DMS153 treated with DMSO at 0.1 percent for 48 hours (cell line): ENCODE results near the gene SPR.

ENCODE experiments used
- DNase-seq: peaks from one replicate; lab custom pipeline; 2025; ENCODE audit not compliant: unreplicated experiment; lab: John Stamatoyannopoulos, UW

The SPR gene

DNA sequence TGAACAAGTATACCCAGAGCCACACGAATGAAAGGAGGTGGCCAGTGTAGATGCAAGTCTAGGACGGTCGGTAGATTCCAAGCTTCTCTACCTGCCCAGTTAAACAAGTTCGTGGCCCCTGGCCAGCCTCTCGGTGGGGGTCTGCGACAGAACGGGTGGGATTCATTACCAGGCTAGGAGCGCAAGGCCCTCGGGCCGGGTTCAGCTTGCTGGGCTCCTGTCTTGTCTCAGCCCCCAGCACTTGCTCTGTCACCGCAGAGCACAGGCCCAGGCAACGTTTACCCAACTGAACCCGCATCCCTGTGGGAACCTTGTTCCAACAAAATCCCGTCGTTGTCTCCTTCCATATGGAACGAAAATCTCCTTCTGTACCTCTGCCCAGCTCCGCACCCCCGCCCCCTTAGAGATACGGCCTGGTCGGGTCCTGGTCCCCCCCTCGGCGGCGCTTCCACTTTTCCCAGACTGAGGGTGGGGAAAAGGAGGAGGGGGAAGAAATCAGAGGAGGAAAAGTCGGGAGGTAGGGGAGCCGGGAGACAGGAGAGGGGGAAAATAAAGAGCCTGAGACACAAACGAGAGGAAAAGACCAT lies 28.2 kb downstream of the SPR start:
- no peak for DNase-seq

DNA sequence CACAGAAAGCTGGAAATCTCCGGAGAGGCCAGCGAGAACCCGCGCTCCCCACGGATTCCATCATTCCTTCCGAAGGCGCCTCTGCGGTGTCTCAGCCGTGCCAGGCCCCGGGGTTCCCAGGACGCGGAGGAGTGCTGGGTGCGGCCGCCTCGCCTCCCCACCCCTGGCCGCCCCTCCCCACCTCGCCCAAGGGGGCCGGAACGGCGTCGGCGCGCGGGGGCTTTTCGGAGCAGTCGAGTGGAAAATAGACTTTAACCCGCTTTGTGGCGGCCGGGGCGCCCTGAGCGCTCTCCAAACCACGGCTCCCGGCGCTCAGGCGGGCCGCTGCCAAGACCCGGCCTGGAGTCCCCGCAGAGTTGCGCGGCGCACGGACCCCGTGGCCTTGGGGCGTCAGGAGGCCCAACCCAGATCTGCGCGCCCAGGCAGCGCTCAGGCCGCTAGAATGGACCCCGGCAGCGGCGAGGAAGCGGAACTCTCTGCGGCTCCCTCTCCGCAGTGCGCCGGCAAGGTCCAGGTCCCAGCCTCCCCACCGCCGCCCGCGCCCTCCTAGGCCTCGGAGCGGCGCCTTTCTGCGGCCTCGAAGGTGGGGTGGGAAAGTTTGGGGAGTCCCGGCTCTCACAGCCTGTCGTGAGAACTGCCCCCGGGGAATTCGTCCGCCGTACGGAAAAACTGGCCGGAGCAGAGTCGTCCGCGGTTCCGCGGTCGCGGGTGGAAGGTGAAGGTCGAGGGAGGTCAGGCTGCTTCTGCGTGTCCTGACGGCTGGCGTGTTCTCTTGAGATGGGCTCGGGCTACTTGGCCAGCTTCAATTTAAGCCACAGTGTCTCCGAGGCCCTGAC lies 28.9 kb downstream of the SPR start:
- no peak for DNase-seq

DNA sequence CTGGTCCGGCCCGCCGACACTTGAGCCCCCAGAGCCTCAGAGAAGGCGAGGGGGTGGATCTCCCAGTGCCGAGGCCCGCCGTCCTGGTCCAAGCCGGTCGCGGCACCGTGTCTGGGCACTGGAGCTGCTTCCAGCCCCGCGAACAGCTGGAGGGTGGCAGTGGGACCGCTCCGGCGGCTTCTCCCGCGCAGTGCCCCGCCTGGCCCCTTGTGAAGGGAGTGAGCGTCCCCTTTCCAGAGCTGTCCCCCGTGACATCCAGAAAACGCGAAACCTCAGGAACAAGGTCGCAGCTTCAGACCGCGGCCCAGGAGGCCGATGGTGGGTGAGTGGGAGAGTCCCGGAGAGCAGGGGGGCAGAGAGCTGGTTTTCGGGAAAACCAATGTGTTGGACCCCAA lies 29.5 kb downstream of the SPR start:
- DNase-seq = no peak

DNA sequence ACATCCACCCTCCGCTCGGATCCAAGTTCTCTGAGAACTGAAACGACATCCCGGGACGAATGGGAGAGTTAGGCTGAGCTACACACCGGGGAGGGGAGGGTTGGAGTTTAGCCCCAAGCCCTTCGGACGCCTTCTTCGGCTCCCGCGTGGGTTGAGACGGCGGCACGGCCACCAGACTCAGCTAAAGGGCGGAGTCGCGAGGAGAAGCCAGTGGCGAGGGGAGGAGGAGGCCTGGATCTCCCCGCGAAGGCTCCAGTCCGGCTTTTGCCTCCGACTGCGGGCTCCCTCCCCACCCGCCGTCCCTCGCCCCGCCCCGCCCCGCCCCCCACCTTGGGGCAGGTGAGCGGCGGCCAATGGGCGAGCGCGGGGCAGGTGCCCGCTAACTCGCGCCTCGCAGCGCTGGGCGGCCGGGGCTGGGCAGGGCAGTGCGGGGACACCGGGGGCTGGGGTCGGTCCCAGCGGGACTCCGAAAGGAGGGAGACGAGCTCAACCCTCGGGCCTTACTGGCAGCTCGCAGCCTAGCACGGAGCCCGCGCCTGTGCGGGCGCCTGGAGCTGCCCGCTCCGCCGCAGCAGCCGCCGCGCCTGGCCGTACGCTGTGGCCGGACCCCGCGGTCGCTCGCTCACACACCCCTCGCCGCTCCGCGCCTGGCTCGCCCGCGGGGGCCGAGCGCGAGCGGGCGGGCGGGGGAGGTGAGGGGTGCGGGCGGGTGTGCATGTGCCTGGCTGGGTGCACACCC lies 30.1 kb downstream of the SPR start, which contains the start of gene EMX1:
TSS of gene EMX1 (plus strand) at position 382 of the 739 bp plus-strand sequence. CDS start at position 716, 334 bp downstream.
- DNase-seq = peak; percentile 71

DNA sequence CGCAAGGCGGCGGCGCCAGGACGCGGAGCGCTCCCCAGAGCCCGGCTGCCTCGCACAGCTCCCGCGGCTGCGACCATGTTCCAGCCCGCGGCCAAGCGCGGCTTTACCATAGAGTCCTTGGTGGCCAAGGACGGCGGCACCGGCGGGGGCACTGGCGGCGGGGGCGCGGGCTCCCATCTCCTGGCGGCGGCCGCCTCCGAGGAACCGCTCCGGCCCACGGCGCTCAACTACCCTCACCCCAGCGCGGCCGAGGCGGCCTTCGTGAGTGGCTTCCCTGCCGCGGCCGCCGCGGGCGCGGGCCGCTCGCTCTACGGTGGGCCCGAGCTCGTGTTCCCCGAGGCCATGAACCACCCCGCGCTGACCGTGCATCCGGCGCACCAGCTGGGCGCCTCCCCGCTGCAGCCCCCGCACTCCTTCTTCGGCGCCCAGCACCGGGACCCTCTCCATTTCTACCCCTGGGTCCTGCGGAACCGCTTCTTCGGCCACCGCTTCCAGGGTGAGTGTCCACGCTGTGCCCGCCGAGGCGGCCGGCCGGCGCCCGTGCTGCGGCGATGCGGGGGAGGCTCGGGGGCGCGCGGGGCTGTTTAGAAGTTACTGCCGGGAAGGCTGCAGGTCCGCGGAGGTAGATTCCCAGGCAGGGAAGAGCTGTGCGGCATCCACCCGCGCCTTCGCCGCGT lies 30.8 kb downstream of the SPR start:
- DNase-seq = no peak

DNA sequence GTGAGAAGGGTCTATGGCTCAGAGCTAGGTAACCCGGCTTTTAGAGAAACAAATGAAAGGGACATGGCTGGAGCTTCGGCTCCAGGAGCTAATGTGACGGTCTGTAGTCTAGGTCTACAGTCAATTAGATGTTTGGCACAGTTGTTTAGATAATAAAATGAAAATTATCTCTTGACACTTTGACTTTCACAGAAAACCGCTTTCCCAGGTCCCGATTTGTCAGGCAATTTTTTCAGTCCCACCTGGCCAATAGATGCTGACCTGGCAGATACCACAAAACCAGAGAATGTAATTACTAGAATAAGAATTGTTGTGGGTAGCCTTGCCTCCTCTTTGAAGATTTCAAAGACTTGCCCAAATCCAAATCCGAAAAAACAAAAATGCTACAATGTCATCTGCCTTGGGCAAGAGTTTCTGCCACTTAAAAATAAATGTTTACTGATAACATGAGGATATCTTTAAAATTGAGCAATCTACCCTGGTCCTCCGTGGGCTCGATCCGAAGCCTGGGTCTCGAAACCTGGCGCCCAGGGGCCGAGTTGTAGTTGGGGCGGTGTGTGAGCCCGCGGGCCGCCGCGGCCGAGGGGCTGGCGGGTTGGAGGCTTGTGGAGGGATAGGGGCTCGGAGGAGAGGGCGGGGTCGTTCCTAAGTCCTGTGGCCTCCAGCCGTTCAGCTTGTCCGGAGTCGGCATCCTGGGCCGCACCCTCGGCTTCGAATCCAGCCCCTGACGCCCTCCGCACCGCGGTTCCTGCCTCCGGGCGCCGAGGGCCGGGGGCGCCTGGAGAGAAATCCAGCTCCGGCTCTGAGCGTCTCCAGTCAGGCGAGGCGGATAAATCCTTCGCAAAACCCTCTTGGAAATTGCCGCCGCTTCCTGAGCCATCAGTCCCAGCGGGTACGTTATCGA lies 32.5 kb downstream of the SPR start:
- no peak for DNase-seq

DNA sequence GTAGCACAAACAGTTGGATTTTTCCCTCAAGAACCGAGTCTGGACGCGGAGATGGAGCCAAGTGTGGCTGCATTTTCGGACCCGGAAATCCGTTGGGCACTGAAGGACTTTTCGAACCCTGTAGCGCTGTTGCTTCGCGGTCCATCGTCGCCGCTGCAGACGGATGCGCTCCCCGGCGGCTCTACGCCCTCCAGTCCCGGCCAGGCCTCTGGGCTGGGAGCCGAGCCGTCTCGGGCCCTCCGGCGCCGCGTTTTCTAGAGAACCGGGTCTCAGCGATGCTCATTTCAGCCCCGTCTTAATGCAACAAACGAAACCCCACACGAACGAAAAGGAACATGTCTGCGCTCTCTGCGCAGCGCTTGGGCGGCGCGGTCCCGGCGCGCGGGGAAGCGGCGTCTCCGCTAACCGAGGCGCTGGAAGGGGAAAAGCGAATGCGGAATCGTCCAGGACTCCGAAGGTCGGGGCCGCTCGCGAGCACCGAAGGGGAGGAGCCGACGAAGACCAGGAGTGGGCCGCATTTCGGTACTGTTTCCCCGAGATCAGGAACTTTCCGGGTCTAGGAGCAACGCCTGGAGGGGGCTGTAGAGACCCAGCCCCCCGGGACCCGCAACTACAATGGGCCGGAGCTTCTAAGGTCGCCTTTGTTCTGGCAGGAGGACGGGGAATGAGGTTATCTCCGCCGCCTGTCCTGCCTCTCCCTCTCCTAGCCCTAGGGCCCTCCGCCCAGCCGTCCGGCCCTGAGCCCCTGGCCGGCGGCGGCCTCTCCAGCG lies 33.3 kb downstream of the SPR start:
- no peak for DNase-seq

DNA sequence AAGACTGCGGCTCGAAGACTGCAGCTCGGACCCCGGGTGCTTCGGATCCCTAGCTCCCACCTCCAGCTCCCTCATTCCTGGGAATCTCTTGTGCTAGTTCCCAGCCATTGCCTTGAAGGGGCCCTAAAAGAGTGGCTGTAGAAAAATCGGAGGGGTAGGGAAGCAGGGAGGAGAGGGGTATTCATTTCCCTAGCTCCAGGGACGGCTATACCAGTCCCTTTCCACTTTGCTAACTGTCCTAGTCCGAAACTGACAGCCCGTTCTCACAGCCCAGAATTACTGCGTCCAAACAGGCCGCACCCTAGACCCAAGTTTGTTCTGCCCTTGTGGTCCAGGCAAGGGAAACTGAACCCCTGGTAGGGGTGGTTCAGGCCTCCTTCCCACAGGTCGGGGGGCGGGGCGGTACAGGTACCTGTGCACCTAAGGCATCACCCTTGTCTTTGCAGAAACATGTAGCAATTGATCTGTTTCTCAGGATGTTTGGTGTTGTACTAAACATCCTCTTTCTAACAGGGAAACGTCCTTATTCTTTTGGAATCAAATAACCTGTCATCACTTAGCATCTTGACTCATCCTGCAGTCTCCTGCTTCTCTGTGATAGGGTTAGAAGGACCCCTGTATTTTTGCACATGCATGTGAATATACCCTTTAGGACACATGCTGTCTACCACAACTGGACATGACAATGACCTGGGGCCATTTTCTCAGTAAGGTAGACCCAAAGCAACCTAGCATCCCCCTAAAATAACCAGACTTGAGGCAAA lies 34.1 kb downstream of the SPR start:
- no peak for DNase-seq

DNA sequence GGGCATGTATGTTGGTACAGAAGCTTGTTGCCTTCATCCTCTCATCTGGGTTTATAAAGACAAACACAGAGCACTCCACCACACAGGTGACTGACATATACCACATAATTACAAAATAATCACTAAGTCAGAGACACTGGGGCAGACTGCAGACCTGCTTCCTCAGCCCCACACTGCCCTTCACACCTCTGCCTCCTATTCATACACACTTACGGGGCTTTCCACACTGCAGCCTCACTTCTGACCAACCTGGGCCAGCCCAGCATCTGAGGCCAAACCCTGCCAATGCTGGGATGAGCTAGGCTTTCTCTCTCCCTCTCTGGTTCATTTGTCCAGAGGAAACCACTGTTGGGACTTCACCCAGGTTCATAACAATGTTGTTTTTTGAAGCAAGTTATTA lies 34.6 kb downstream of the SPR start:
- no peak for DNase-seq

DNA sequence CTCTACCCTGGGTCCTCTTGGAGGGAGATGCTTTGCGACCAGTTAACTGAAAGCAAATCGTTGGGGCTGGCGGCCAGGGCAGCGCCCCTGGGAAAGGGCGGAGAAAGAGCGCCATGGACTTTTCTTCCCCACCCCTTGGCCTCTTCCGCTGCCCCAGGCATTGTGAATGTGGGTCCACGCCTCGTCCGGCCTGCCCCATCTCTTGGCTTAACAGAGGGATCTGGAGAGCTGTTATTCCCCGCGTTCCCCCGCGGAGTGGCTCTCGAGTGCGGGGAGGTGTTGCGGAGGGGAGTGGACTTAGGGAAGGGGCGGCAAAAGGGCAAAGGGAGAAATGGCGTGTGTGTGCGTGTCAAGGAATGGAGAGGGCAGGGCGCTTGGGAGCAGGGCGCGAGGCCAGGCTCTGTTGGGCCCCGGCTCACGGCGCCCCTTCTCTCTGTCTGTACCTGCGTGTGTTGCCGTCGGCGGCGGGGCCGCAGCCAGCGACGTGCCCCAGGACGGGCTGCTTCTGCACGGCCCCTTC lies 36.7 kb downstream of the SPR start:
- DNase-seq = no peak

DNA sequence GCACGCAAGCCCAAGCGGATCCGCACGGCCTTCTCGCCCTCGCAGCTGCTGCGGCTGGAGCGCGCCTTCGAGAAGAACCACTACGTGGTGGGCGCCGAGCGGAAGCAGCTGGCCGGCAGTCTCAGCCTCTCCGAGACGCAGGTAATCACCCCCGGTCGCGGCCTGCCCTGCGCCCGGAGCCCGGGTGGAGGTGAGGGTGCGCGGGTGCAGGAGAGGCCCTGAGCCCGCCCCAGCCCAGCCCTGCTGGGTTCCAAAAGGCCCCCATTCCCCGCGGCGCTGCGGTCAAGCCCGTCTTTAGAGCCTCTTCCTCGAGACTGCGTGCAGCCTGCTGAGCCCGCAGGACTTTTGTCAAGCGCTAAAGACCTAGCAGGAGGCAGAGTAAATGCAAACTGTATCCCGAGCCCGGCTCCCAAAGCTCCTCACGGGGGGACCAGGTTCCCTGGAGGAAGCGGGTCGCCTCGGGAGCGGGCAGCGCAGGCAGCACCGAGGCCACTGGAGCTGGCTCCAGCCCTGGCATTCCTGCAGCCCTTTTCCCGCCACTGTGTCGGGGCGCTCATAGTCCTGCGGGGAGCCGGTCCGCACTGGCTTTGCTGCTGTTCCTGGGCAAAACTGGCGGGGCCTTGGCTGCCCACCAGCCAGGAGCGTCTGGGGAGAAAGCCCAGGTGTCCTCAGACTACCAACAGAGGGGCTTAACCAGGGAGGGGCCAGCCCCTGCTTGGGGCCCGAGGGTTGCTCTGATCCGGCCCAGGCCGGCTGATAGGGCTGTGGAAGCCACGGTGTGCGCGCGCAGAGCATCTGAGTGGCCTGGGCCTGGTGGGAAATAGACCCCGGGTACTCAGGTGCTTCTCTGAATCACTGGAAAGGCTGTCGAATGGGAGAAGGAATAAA lies 37.4 kb downstream of the SPR start:
- no peak for DNase-seq

DNA sequence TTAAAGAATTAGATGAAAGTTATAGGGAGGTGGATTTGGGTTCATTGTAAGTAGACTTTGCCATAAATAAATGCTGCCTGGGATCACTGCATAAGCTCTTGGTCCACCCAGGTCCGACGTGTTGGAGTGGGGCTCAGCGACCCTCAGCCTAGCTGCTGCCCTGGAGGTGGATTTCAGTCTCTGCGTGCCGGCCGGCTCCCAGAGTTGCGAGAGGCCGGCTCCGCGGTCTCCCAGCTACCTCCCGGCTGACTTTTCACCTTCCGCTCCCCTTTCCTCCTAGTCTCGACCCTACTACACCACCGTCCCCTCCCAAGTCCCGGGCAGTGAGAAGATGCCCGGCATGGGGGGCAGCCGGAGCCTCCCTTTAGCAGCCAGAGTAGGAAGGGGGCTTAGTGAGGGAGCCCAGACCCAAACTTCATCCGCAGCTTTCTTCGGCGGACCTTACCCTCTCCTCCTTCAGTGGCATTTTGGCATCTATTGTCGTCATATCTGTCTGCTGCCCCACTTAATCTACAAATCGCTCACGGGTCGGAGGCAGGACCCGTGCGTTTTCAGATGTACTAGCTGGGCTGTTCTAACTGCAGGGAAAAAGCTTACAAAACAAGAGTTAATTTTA lies 38.2 kb downstream of the SPR start:
- DNase-seq = no peak

DNA sequence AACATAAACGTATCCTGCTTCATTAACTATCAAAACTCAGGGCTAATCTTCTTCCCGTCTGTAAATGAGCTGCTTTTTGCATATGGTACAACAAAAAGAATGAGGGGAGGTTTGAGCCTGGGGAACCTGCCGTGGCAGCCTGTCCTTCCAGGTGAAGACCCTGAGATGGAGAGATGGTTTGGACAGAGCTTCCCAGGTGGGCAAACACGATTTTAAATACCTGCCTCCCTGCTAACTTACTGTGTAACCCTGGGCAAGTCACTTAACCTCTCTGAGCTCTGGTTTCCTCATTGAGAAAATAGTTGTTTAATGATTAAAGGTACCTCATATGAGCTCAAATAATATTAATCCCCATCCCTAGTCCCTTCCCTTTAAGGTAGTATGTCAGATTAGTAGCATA lies 39.2 kb downstream of the SPR start:
- no peak for DNase-seq

DNA sequence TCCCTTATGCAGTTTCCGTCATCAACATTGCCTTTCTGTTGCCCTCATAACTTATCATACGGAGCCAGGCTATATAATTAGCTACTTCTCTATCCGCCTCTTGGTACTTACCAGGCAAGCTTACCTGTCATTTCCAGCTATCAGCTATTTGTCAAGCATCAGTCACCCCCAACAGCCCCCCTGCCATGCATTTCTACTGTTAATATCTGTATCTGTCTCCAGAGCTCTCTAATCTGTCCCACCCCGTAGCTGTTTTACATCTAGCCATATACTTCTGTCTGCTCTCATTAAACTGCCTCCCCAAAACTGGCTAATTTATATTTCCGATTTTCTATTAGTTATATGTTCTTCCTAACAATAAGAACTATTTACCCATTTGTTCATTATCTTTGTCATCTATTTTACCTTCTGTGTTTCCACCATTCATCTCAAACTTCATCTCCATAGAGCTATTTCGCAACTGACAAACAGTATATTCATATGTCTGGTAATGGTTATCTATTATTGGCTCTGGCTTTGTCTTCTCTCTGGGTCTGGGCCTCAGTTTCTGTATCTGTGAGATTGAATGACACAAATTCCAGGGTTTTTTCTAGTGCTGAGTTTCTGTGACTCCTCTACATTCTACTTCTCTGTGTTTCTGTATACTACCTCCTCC lies 39.7 kb downstream of the SPR start:
- no peak for DNase-seq

DNA sequence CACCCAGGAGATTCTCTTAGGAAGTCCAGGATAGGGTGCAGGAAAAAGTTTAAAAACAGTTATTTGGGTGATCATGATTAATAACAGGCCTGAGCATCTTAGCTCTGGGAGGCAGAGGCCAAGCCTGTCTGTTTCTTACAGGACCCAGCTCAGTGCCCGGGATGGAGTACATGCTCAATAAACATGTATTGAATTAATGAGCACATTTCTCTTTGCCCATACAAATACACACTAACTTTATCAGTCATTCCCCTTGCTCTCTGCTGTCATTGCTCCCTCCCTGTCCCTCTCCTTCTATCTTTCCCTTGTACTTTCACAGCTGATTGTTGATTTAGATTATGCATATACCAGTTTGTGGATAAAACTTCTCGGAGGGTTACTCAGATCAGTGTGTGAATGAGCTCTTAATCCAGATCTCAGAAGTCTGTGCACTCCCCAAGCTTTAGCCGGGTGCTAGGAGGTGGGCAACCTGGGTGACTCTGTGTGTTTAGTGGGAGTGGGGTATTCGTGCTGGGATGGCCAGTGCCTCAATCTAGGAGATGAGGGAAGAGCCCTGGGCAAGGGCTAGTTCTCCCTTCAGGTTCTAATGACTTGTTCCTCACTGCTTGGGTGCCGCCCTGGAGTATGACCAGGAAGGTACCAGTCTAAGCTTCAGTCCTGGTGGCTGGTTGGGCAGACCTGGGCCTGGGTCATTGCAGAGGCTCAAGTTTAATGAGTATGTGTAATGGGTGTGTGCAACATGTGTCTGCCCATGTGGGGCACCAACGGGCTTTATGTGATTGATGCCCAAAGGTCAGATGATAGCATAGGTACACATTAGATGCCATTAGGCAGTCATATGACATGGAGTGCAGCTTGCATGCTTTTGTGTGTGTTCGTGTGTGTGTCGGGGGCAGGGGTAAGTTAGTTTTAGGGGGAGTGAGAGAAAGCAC lies 40.7 kb downstream of the SPR start:
- no peak for DNase-seq

DNA sequence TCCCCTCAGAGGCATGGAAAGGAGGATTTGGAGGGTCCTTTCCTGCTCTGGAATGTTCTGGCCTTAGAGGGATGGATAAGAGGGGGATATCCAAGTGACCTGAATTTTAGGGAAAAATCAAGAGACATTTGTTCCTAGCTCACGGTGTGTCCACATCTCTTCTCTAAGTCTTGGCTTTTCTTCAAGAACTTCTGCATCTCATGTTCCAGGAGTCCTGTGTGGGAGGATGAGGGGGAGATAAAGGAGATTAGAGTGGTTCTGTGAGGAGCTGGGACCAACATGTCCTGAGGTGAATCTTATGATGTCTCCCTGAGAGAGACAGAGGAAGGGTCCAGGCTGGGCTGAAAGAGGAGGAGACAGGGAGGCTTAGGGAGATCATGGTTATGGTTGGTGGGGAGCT lies 41.8 kb downstream of the SPR start:
- DNase-seq = no peak
